Measurements from ENCODE around the gene RLF.

- TF ChIP-seq CTCF (IDR thresholded peaks at IDR 0.05) (no peak), POLR2A (IDR thresholded peaks at IDR 0.05) (no peak)
These were observed 22.0 kb downstream of the RLF start for GRCh38 chr1:40183055-40183710.

Data from testis (tissue), 2 donors.